Sigmoid colon (tissue), 7 donors: ENCODE measurements around the gene NKIRAS1. TPM values are rescaled to one million over a fixed set of nuclear protein-coding genes. Genes with fewer than 3 reads are reported as not detected.

ENCODE experiments used
- DNase-seq: peaks from one replicate; pipeline ENCODE4 v3.0.0-alpha.2; 2019
- H3K27ac ChIP-seq, 4 donors: fragments of 200-600 bp; sonication (generic); one replicate each; pipeline ENCODE4 v1.5.1; 2016 to 2019; ENCODE audit warnings: mild to moderate bottlenecking in 1 of 4
- H3K27me3 ChIP-seq, 3 donors: fragments of 200-600 bp; sonication (generic); one replicate each; pipeline ENCODE4 v1.5.1; 2019; ENCODE audit warnings: mild to moderate bottlenecking in 1 of 3
- H3K36me3 ChIP-seq, 4 donors: fragments of 200-600 bp; sonication (generic); one replicate each; pipeline ENCODE4 v1.5.1; 2016 to 2019
- H3K4me1 ChIP-seq, 4 donors: fragments of 200-600 bp; sonication (generic); one replicate each; pipeline ENCODE4 v1.5.1; 2017 to 2019
- H3K4me3 ChIP-seq, 4 donors: fragments of 200-600 bp; sonication (generic); one replicate each; pipeline ENCODE4 v1.5.1; 2017 to 2019; ENCODE audit warnings: mild to moderate bottlenecking in 2 of 4, moderate library complexity in 1 of 4
- H3K9me3 ChIP-seq, 4 donors: fragments of 200-600 bp in 3 of 4; sonication (generic) in 3 of 4; one replicate each; pipeline versions ENCODE4 v1.5.1 to v1.6.1; 2013 to 2019
- CTCF ChIP-seq, 4 experiments: fragments of 450-650 bp in 3 of 4; fragments of 200-600 bp in 1 of 4; IDR thresholded peaks; one replicate each; pipeline ENCODE4 v1.5.1; 2016 to 2019; ENCODE audit warnings: antibody characterized with exemption in 4 of 4, mild to moderate bottlenecking in 3 of 4, moderate library complexity in 2 of 4
- EP300 ChIP-seq, 4 donors: sonication (generic); formaldehyde crosslinking; IDR thresholded peaks; one replicate each; pipeline ENCODE4 v1.6.1; 2017; ENCODE audit warnings: antibody characterized with exemption in 4 of 4
- POLR2A ChIP-seq, 2 donors: fragments of 450-650 bp; IDR thresholded peaks; one replicate each; pipeline ENCODE4 v1.6.1; 2016; ENCODE audit warnings: antibody characterized with exemption in 2 of 2, mild to moderate bottlenecking in 2 of 2, moderate library complexity in 2 of 2
- POLR2AphosphoS5 ChIP-seq, 4 donors: sonication (generic); formaldehyde crosslinking; IDR thresholded peaks; one replicate each; pipeline ENCODE4 v1.6.1; 2017; ENCODE audit warnings: antibody characterized with exemption in 4 of 4
- WGBS, 2 donors: extraction: QIAGEN DNeasy Blood & Tissue Kit; methylation state at CpG; one replicate each; pipeline ENCODE4 v1.1.7; 2013; 5-methylcytosine and 5-hydroxymethylcytosine counted together
- intact Hi-C: fragments of 100-400 bp; cut with DNase I; formaldehyde crosslinking; loops from one replicate; pipeline ENCODE4 v1.15.1; 2023
- polyA plus RNA-seq, 3 donors: library from polyadenylated mRNA; stranded (reverse); fragments of 200-250 nt; gene quantifications; one replicate each; pipeline ENCODE4 v1.2.3, GENCODE V29; 2013
- total RNA-seq, 4 donors: library from RNA; depleted of rRNA; stranded (reverse); fragments of >200 nt; gene quantifications; one replicate each; pipeline ENCODE4 v1.1.0, GENCODE V29; 2016
- donor health status: healthy with polysubstance abuse.
- donor health status: Bipolar disorder and iron deficiency.
- donor health status: healthy.

The NKIRAS1 gene
- total and polyA plus RNA-seq, 7 donors, result 4.2 to 29.3 (median 21.6) TPM

- Histone ChIP-seq H3K4me3 (no peak overlapping the region), H3K36me3 (peaks cover 0 to 37% (median 6%) of the 10 kb centered on the region in 4 donors), H3K27me3 (no peaks in the 10 kb centered on the region), H3K4me1 (no peaks in the 10 kb centered on the region), H3K27ac (no peak overlapping the region), H3K9me3 (no peaks in the 10 kb centered on the region)
- DNase-seq, result no peak
- WGBS, 2 donors, result 85 to 86% methylated on average over 8 of the region's 8 CpGs
- no peak for TF ChIP-seq POLR2AphosphoS5 (IDR thresholded peaks at IDR 0.05)
- no peak for TF ChIP-seq CTCF (IDR thresholded peaks at IDR 0.05)
- TF ChIP-seq EP300 (IDR thresholded peaks at IDR 0.05), result no peak
- no peak for TF ChIP-seq POLR2A (IDR thresholded peaks at IDR 0.05)
- intact Hi-C loops, result no loop called here
These were observed 22.3 kb downstream of the NKIRAS1 start for GRCh38 chr3:23894254-23895061.

- Histone ChIP-seq H3K36me3 (peaks cover 0 to 19% (median 0%) of the 10 kb centered on the region in 4 donors), H3K27me3 (no peaks in the 10 kb centered on the region), H3K4me1 (peaks cover 0 to 7% (median 0%) of the 10 kb centered on the region in 4 donors), H3K4me3 (no peak overlapping the region), H3K27ac (no peak overlapping the region), H3K9me3 (no peaks in the 10 kb centered on the region)
- TF ChIP-seq POLR2A (IDR thresholded peaks at IDR 0.05) (no peak), EP300 (IDR thresholded peaks at IDR 0.05) (no peak), POLR2AphosphoS5 (IDR thresholded peaks at IDR 0.05) (no peak), CTCF (IDR thresholded peaks at IDR 0.05) (no peak)
- 85 to 90% methylated on average over 5 of the region's 5 CpGs for WGBS, 2 donors
- intact Hi-C loops, result loop anchor here (5.0 kb wide), 1 partner anchor 792 kb away; no protein-coding TSS in a partner anchor
- DNase-seq, result no peak
These were observed 26.8 kb downstream of the NKIRAS1 start for GRCh38 chr3:23889950-23890349.

GRCh38 chr3:23889386-23889785 is 27.4 kb downstream of the NKIRAS1 start:
- intact Hi-C loops, result loop anchor here (5.0 kb wide), 1 partner anchor 793 kb away; no protein-coding TSS in a partner anchor
- H3K27me3 ChIP-seq, result no peaks in the 10 kb centered on the region
- TF ChIP-seq EP300 (IDR thresholded peaks at IDR 0.05) (no peak), POLR2A (IDR thresholded peaks at IDR 0.05) (no peak), POLR2AphosphoS5 (IDR thresholded peaks at IDR 0.05) (no peak), CTCF (IDR thresholded peaks at IDR 0.05) (no peak)
- WGBS, 2 donors, result 82 to 83% methylated on average over 2 of the region's 2 CpGs
- no peak overlapping the region for H3K4me3 ChIP-seq
- H3K27ac ChIP-seq, result no peak overlapping the region
- no peaks in the 10 kb centered on the region for H3K9me3 ChIP-seq
- DNase-seq, result no peak
- peaks cover 0 to 7% (median 0%) of the 10 kb centered on the region in 4 donors for H3K4me1 ChIP-seq
- H3K36me3 ChIP-seq, result peaks cover 0 to 19% (median 0%) of the 10 kb centered on the region in 4 donors

- H3K9me3 ChIP-seq, result no peaks in the 10 kb centered on the region
- WGBS, 2 donors, result 38 to 64% methylated on average over 3 of the region's 3 CpGs
- intact Hi-C loops, result loop anchor here (5.0 kb wide), 1 partner anchor 794 kb away; no protein-coding TSS in a partner anchor
These were observed 28.1 kb downstream of the NKIRAS1 start for GRCh38 chr3:23888617-23889228.

More at GRCh38 chr3:23888617-23889228, 28.1 kb downstream of the NKIRAS1 start:
- no peak overlapping the region for H3K4me3 ChIP-seq
- H3K36me3 ChIP-seq, result peaks cover 0 to 19% (median 0%) of the 10 kb centered on the region in 4 donors
- DNase-seq, result no peak
- H3K27me3 ChIP-seq, result no peaks in the 10 kb centered on the region
- peaks cover 0 to 7% (median 0%) of the 10 kb centered on the region in 4 donors for H3K4me1 ChIP-seq
- TF ChIP-seq POLR2A (IDR thresholded peaks at IDR 0.05) (peak in 1 of 2 donors; percentile 9), POLR2AphosphoS5 (IDR thresholded peaks at IDR 0.05) (no peak), EP300 (IDR thresholded peaks at IDR 0.05) (no peak), CTCF (IDR thresholded peaks at IDR 0.05) (peak; percentile 65 to 86 (median 76))
- H3K27ac ChIP-seq, result no peak overlapping the region
